Panc1 (cell line): ENCODE data around the gene HERC5. TPM values are rescaled to one million over a fixed set of nuclear protein-coding genes. Genes with fewer than 3 reads are reported as not detected.

ENCODE experiments used
- ATAC-seq: fragments of 200-7000 bp; cut with Tn5 transposase; 2 replicates; pipeline ENCODE4 v1.9.1; 2020; ENCODE audit warnings: mild to moderate bottlenecking, moderate library complexity
- BruUV-seq: library from RNA; stranded (reverse); fragments of 400-500 nt; replicated peaks from 2 replicates; lab custom pipeline; 2021; lab: Mats Ljungman, UMichigan
- CTCF ChIA-PET: fragments of 300-600 bp; sonication (Branson Sonifier 250); formaldehyde crosslinking; loops from one replicate; lab custom pipeline; 2022; ENCODE audit warnings: antibody characterized with exemption; lab: Charles Lee
- POLR2A ChIA-PET: fragments of 300-600 bp; sonication (Branson Sonifier 250); formaldehyde crosslinking; loops from one replicate; lab custom pipeline; 2022; ENCODE audit warnings: antibody characterized with exemption; lab: Charles Lee
- DNase-seq: peaks from one replicate; pipeline ENCODE4 v3.0.0-alpha.2; 2010; ENCODE audit warnings: low read depth, low spot score
- H3K27ac ChIP-seq: 2 replicates; pipeline ENCODE4 v1.5.1; 2011; ENCODE audit warnings: mild to moderate bottlenecking, low read length, inconsistent platforms
- H3K27me3 ChIP-seq: fragments of 200-500 bp; sonication (Bioruptor generic); 2 replicates; pipeline ENCODE4 v1.6.0; 2014; ENCODE audit warnings: low read length, inconsistent platforms; ENCODE audit not compliant: control insufficient read depth, insufficient read depth
- H3K36me3 ChIP-seq: fragments of 200-500 bp; sonication (Bioruptor generic); 2 replicates; pipeline ENCODE4 v1.5.1; 2014; ENCODE audit warnings: inconsistent platforms, mild to moderate bottlenecking, low read length, moderate library complexity; ENCODE audit not compliant: control insufficient read depth, insufficient read depth
- H3K4me1 ChIP-seq: 2 replicates; pipeline ENCODE4 v1.5.1; 2011; ENCODE audit warnings: inconsistent platforms, mild to moderate bottlenecking, low read length, moderate library complexity; ENCODE audit not compliant: control insufficient read depth, insufficient read depth
- H3K4me3 ChIP-seq, 2 experiments: 2 replicates each; pipeline ENCODE4 v1.5.1; 2011 to 2012; ENCODE audit warnings: low read depth in 2 of 2, low read length in 2 of 2, mild to moderate bottlenecking in 2 of 2, inconsistent platforms in 1 of 2, moderate library complexity in 1 of 2
- H3K9me3 ChIP-seq: fragments of 200-500 bp; sonication (Bioruptor generic); 2 replicates; pipeline ENCODE4 v1.5.1; 2014; ENCODE audit warnings: low read depth, mild to moderate bottlenecking, inconsistent platforms, low read length, moderate library complexity; ENCODE audit not compliant: control insufficient read depth, insufficient read depth
- POLR2AphosphoS5 ChIP-seq: IDR thresholded peaks from 2 replicates; pipeline ENCODE4 v1.6.1; 2012; ENCODE audit warnings: mild to moderate bottlenecking, low read depth, low read length, moderate library complexity
- SIN3A ChIP-seq: IDR thresholded peaks from 2 replicates; pipeline ENCODE4 v1.6.1; 2012; ENCODE audit warnings: low read depth, mild to moderate bottlenecking, low read length, moderate library complexity, borderline replicate concordance; ENCODE audit not compliant: insufficient read depth
- TCF7L2 ChIP-seq: IDR thresholded peaks from 2 replicates; pipeline ENCODE4 v1.6.1; 2011; ENCODE audit warnings: mild to moderate bottlenecking, low read depth, low read length, inconsistent platforms
- in situ Hi-C: cut with HindIII; loops from 2 replicates; pipeline ENCODE4 v1.10.0; 2016; ENCODE audit warnings: low sequenced_read_pairs, low pct_unique_long_range_greater_than_20kb
- intact Hi-C: fragments of 100-400 bp; cut with micrococcal nuclease; formaldehyde crosslinking; loops from one replicate; pipeline ENCODE4 v1.10.0; 2022; ENCODE audit not compliant: unreplicated experiment
- total RNA-seq: library from RNA; stranded (reverse); gene quantifications from one replicate; pipeline ENCODE4 v1.2.1, GENCODE V29; 2021; ENCODE audit not compliant: unreplicated experiment
- TF ChIP-seq, protein P1 (sequence below), 2 experiments: IDR thresholded peaks; 2 replicates each; pipeline ENCODE4 v1.6.1; 2011 to 2012; ENCODE audit warnings: low read depth in 2 of 2, control low read depth in 1 of 2, low read length in 1 of 2, mild to moderate bottlenecking in 1 of 2, moderate library complexity in 1 of 2; ENCODE audit not compliant: insufficient read depth in 1 of 2
- TF ChIP-seq, protein P2 (sequence below): fragments of 450-650 bp; IDR thresholded peaks from 2 replicates; pipeline ENCODE4 v1.5.1; 2017; ENCODE audit warnings: mild to moderate bottlenecking

The HERC5 gene
- total RNA-seq, 1 experiment from 2014 or later = 6.7 TPM

DNA sequence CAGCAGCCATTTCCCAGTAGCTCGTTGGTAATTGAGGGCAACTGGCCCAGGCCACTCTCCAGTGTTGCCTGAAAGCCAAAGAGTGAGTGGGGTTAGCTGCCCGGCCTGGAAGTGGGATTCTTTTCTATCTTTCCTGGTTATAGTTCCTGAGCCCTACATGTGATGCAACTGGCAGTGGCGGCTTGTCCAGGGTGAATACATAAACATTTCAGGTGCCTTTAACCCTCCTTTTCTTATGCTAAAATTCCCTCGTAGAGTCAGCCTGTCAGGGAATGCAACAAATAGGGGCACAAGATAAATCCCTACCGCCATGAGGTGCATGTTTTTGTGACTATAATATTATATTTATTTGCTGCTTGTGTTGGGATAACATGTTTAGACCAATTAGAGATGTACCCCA, 13.4 kb upstream of the HERC5 start:
- Histone ChIP-seq H3K36me3 (no peaks in the 10 kb centered on the region), H3K4me3 (no peak overlapping the region), H3K9me3 (no peaks in the 10 kb centered on the region), H3K4me1 (no peaks in the 10 kb centered on the region), H3K27me3 (no peaks in the 10 kb centered on the region), H3K27ac (no peak overlapping the region)
- DNase-seq (no peak), ATAC-seq (no peak)
- in situ Hi-C loops = no loop called here
- CTCF ChIA-PET = no interaction called here
- intact Hi-C loops = no loop called here
- TF ChIP-seq TCF7L2 (no peak), POLR2AphosphoS5 (no peak), SIN3A (no peak)
- TF ChIP-seq, protein P1, sequence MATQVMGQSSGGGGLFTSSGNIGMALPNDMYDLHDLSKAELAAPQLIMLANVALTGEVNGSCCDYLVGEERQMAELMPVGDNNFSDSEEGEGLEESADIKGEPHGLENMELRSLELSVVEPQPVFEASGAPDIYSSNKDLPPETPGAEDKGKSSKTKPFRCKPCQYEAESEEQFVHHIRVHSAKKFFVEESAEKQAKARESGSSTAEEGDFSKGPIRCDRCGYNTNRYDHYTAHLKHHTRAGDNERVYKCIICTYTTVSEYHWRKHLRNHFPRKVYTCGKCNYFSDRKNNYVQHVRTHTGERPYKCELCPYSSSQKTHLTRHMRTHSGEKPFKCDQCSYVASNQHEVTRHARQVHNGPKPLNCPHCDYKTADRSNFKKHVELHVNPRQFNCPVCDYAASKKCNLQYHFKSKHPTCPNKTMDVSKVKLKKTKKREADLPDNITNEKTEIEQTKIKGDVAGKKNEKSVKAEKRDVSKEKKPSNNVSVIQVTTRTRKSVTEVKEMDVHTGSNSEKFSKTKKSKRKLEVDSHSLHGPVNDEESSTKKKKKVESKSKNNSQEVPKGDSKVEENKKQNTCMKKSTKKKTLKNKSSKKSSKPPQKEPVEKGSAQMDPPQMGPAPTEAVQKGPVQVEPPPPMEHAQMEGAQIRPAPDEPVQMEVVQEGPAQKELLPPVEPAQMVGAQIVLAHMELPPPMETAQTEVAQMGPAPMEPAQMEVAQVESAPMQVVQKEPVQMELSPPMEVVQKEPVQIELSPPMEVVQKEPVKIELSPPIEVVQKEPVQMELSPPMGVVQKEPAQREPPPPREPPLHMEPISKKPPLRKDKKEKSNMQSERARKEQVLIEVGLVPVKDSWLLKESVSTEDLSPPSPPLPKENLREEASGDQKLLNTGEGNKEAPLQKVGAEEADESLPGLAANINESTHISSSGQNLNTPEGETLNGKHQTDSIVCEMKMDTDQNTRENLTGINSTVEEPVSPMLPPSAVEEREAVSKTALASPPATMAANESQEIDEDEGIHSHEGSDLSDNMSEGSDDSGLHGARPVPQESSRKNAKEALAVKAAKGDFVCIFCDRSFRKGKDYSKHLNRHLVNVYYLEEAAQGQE (IDR thresholded peaks at IDR 0.05; ENCODE audit: insufficient read depth in 1 of 2, low read depth in 2 of 2, low read length in 1 of 2) = no peak
- TF ChIP-seq, protein P2, sequence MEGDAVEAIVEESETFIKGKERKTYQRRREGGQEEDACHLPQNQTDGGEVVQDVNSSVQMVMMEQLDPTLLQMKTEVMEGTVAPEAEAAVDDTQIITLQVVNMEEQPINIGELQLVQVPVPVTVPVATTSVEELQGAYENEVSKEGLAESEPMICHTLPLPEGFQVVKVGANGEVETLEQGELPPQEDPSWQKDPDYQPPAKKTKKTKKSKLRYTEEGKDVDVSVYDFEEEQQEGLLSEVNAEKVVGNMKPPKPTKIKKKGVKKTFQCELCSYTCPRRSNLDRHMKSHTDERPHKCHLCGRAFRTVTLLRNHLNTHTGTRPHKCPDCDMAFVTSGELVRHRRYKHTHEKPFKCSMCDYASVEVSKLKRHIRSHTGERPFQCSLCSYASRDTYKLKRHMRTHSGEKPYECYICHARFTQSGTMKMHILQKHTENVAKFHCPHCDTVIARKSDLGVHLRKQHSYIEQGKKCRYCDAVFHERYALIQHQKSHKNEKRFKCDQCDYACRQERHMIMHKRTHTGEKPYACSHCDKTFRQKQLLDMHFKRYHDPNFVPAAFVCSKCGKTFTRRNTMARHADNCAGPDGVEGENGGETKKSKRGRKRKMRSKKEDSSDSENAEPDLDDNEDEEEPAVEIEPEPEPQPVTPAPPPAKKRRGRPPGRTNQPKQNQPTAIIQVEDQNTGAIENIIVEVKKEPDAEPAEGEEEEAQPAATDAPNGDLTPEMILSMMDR = no peak
- no TSS peak for BruUV-seq
- POLR2A ChIA-PET = no interaction called here

DNA sequence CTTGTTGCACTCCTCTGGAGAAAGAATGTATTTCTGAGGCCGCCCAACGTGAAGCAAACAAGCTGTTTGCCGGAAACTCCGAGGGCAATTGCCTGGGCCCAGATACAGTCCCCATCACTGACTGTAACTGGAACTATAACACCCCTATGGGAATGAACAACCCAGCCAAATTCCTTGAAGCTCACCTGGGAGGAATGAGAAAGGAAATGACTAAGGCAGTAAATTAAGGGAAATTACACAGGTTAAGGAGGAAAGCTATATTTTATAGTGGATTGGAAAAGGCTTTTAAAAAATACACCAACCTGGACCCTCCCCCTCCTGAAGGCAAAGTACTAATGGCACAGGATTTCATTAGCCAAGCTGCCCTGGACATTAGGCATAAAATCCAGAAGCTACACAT, 11.7 kb upstream of the HERC5 start:
- Histone ChIP-seq H3K36me3 (no peaks in the 10 kb centered on the region), H3K9me3 (no peaks in the 10 kb centered on the region), H3K27me3 (no peaks in the 10 kb centered on the region), H3K4me1 (no peaks in the 10 kb centered on the region), H3K27ac (no peak overlapping the region), H3K4me3 (no peak overlapping the region)
- ChIA-PET POLR2A (interaction anchor here (0.6 kb wide), 1 partner anchor 69 kb away, joined by 5 read pairs; no protein-coding TSS in a partner anchor), CTCF (no interaction called here)
- ATAC-seq = no peak
- in situ Hi-C loops (no loop called here), intact Hi-C loops (no loop called here)
- TF ChIP-seq TCF7L2 = no peak
- TF ChIP-seq, protein P1 (IDR thresholded peaks at IDR 0.05; ENCODE audit: insufficient read depth in 1 of 2, low read depth in 2 of 2, low read length in 1 of 2) = no peak
- no peak for TF ChIP-seq SIN3A
- TF ChIP-seq, protein P2 = no peak
- BruUV-seq = no TSS peak
- no peak for DNase-seq
